OCI-LY7 (cell line): Measurements from ENCODE around the gene CCDC88B. TPM values are rescaled to one million over a fixed set of nuclear protein-coding genes. Genes with fewer than 3 reads are reported as not detected.

ENCODE experiments used
- BruUV-seq: library from RNA; stranded (reverse); fragments of 400-500 nt; replicated peaks from 2 replicates; lab custom pipeline; 2021; lab: Mats Ljungman, UMichigan
- CTCF ChIA-PET: fragments of 300-600 bp; sonication (Branson Sonifier 250); formaldehyde crosslinking; loops from one replicate; lab custom pipeline; 2022; ENCODE audit warnings: antibody characterized with exemption; ENCODE audit not compliant: unreplicated experiment; lab: Charles Lee
- POLR2A ChIA-PET: fragments of 300-600 bp; sonication (Branson Sonifier 250); formaldehyde crosslinking; loops from one replicate; lab custom pipeline; 2022; ENCODE audit warnings: antibody characterized with exemption; lab: Charles Lee
- DNase-seq: peaks from one replicate; pipeline ENCODE4 v3.0.0-alpha.2; 2015; ENCODE audit warnings: low spot score
- H2AFZ ChIP-seq: fragments of 200-600 bp; sonication (generic), shearing (Covaris generic); 2 replicates; pipeline ENCODE4 v1.6.1; 2014; ENCODE audit warnings: mild to moderate bottlenecking, antibody characterized with exemption, low read length, moderate library complexity
- H3K27ac ChIP-seq: fragments of 200-600 bp; sonication (generic); 2 replicates; pipeline ENCODE4 v1.5.1; 2014; ENCODE audit warnings: mixed run types, low read depth, mild to moderate bottlenecking, moderate library complexity, low read length, inconsistent platforms; ENCODE audit not compliant: poor library complexity, severe bottlenecking
- H3K36me3 ChIP-seq: fragments of 200-600 bp; sonication (generic); 2 replicates; pipeline ENCODE4 v1.6.1; 2014; ENCODE audit warnings: mild to moderate bottlenecking, antibody characterized with exemption, low read length, moderate library complexity, mixed read lengths; ENCODE audit not compliant: insufficient read depth
- H3K4me1 ChIP-seq: fragments of 200-600 bp; sonication (generic); 2 replicates; pipeline ENCODE4 v1.5.1; 2014; ENCODE audit warnings: mild to moderate bottlenecking, low read length; ENCODE audit not compliant: insufficient read depth, poor library complexity, severe bottlenecking
- H3K4me2 ChIP-seq: fragments of 200-600 bp; sonication (generic); 2 replicates; pipeline ENCODE4 v1.6.1; 2014; ENCODE audit warnings: mild to moderate bottlenecking, low read length
- H3K4me3 ChIP-seq: fragments of 200-600 bp; sonication (generic); 2 replicates; pipeline ENCODE4 v1.5.1; 2014; ENCODE audit warnings: mild to moderate bottlenecking, low read depth, low read length; ENCODE audit not compliant: poor library complexity, severe bottlenecking
- H3K79me2 ChIP-seq: fragments of 200-600 bp; sonication (generic); 2 replicates; pipeline ENCODE4 v1.6.1; 2016; ENCODE audit warnings: low read depth, mild to moderate bottlenecking, low read length, moderate library complexity, mixed read lengths; ENCODE audit not compliant: insufficient read depth
- H3K9me2 ChIP-seq: fragments of 200-600 bp; sonication (generic); 2 replicates; pipeline ENCODE4 v1.6.1; 2016; ENCODE audit warnings: mild to moderate bottlenecking, low read length, mixed read lengths; ENCODE audit not compliant: insufficient read depth
- H3K9me3 ChIP-seq: fragments of 200-600 bp; sonication (generic); 2 replicates; pipeline ENCODE4 v1.6.1; 2014; ENCODE audit warnings: mild to moderate bottlenecking, mixed run types, low read length, mixed read lengths
- H4K20me1 ChIP-seq: fragments of 200-600 bp; sonication (generic); 2 replicates; pipeline ENCODE4 v1.6.1; 2014; ENCODE audit warnings: mild to moderate bottlenecking, antibody characterized with exemption, low read length, moderate library complexity, mixed read lengths; ENCODE audit not compliant: insufficient read depth
- CTCF ChIP-seq: fragments of 200-600 bp; sonication (generic); conservative IDR thresholded peaks from 2 replicates; pipeline ENCODE4 v1.5.1; 2014; ENCODE audit warnings: mild to moderate bottlenecking, antibody characterized with exemption, low read length, moderate library complexity, mixed read lengths
- EZH2phosphoT487 ChIP-seq: fragments of 200-600 bp; sonication (generic); IDR thresholded peaks from 2 replicates; pipeline ENCODE4 v1.6.1; 2018; ENCODE audit warnings: low read depth, borderline replicate concordance, mild to moderate bottlenecking, mixed run types, antibody characterized with exemption, low read length, moderate library complexity, mixed read lengths
- intact Hi-C: fragments of 100-400 bp; cut with micrococcal nuclease; formaldehyde crosslinking; loops from one replicate; pipeline ENCODE4 v1.10.0; 2022; ENCODE audit not compliant: unreplicated experiment
- total RNA-seq, 2 experiments: library from RNA; depleted of rRNA in 1 of 2; stranded (reverse); fragments of >200 nt in 1 of 2; shearing (Covaris generic) in 1 of 2; gene quantifications; 2 replicates each; pipeline ENCODE4 v1.2.3, GENCODE V29; 2014 to 2022

Gene CCDC88B
- total RNA-seq, 2 experiments from 2014 or later: 40.7 to 67.2 TPM

GRCh38 chr11:64320556-64320955, 19.4 kb upstream of the CCDC88B start:
- peaks cover 17% of the 10 kb centered on the region; the same call in 1 of the 2 replicates for H3K79me2 ChIP-seq
- POLR2A ChIA-PET: no interaction called here

GRCh38 chr11:64321026-64321425, 19.0 kb upstream of the CCDC88B start:
- CTCF ChIA-PET: no interaction called here
- Histone ChIP-seq H3K36me3 (peaks cover 49% of the 10 kb centered on the region), H4K20me1 (no peaks in the 10 kb centered on the region), H3K4me3 (no peak overlapping the region), H3K9me2 (no peaks in the 10 kb centered on the region), H3K4me1 (peaks cover 18% of the 10 kb centered on the region), H2AFZ (no peak overlapping the region), H3K9me3 (no peaks in the 10 kb centered on the region), H3K27ac (no peak overlapping the region), H3K4me2 (no peak overlapping the region), H3K79me2 (peaks cover 17% of the 10 kb centered on the region; the same call in 1 of the 2 replicates)
- TF ChIP-seq EZH2phosphoT487 (no peak), CTCF (no peak)
- intact Hi-C loops: no loop called here
- no TSS peak for BruUV-seq
- DNase-seq: no peak
- POLR2A ChIA-PET: no interaction called here

More at GRCh38 chr11:64320556-64320955, 19.4 kb upstream of the CCDC88B start:
- BruUV-seq: no TSS peak
- Histone ChIP-seq H2AFZ (no peak overlapping the region), H4K20me1 (no peaks in the 10 kb centered on the region), H3K9me3 (no peaks in the 10 kb centered on the region), H3K27ac (no peak overlapping the region), H3K4me1 (peaks cover 23% of the 10 kb centered on the region), H3K36me3 (peaks cover 54% of the 10 kb centered on the region), H3K9me2 (no peaks in the 10 kb centered on the region), H3K4me3 (no peak overlapping the region), H3K4me2 (peak overlapping the region; percentile 9; the same call in 1 of the 2 replicates)
- no peak for DNase-seq
- TF ChIP-seq CTCF: no peak
- TF ChIP-seq EZH2phosphoT487: no peak
- intact Hi-C loops: no loop called here
- CTCF ChIA-PET: no interaction called here

GRCh38 chr11:64321533-64321932, 18.5 kb upstream of the CCDC88B start:
- intact Hi-C loops: no loop called here
- no peak overlapping the region for H3K4me3 ChIP-seq
- ChIA-PET POLR2A (interaction anchor here (0.6 kb wide), 1 partner anchor 21 kb away, joined by 5 read pairs; no protein-coding TSS in a partner anchor), CTCF (no interaction called here)
- H3K9me2 ChIP-seq: no peaks in the 10 kb centered on the region
- H2AFZ ChIP-seq: no peak overlapping the region
- H3K79me2 ChIP-seq: peaks cover 17% of the 10 kb centered on the region; the same call in 1 of the 2 replicates
- H3K27ac ChIP-seq: no peak overlapping the region
- H3K4me2 ChIP-seq: no peak overlapping the region
- no peaks in the 10 kb centered on the region for H4K20me1 ChIP-seq
- peaks cover 44% of the 10 kb centered on the region; the same call in 1 of the 2 replicates for H3K36me3 ChIP-seq
- H3K9me3 ChIP-seq: no peaks in the 10 kb centered on the region
- no peak for DNase-seq
- peaks cover 13% of the 10 kb centered on the region for H3K4me1 ChIP-seq
- TF ChIP-seq EZH2phosphoT487: no peak
- TF ChIP-seq CTCF: no peak
- BruUV-seq: no TSS peak
